HepG2 (cell line): ENCODE data around the gene SH3BP2. TPM values are rescaled to one million over a fixed set of nuclear protein-coding genes. Genes with fewer than 3 reads are reported as not detected.

Experiments used
- ATAC-seq: fragments of 200-7000 bp; cut with Tn5 transposase; 3 replicates; pipeline ENCODE4 v1.9.1; 2020; ENCODE audit warnings: mild to moderate bottlenecking, moderate library complexity
- BruUV-seq: library from RNA; stranded (reverse); fragments of 400-500 nt; replicated peaks from 2 replicates; lab custom pipeline; 2021; lab: Mats Ljungman, UMichigan
- CTCF ChIA-PET: fragments of 300-600 bp; formaldehyde crosslinking; extraction: SDS; loops from one replicate; lab custom pipeline; 2021; ENCODE audit warnings: low total read pairs, inconsistent platforms, low intra/inter-chr PET ratio; lab: Yijun Ruan, JAX
- POLR2A ChIA-PET: fragments of 350-600 bp; sonication (Branson Sonifier 250); formaldehyde crosslinking; loops from one replicate; lab custom pipeline; 2020; ENCODE audit warnings: antibody characterized with exemption, inconsistent platforms; lab: Yijun Ruan, JAX
- DNase-seq: peaks from one replicate; pipeline ENCODE4 v3.0.0-alpha.2; 2015; ENCODE audit warnings: low spot score
- FAIRE-seq: peaks from 3 replicates; lab custom pipeline; 2011; peaks lifted over from hg19 to GRCh38; lab: Jason Lieb, UNC
- H2AFZ ChIP-seq: one replicate; pipeline ENCODE4 v1.6.1; 2011; ENCODE audit warnings: low read length, inconsistent platforms
- H3K27ac ChIP-seq: fragments of 300-600 bp; 3 replicates; pipeline ENCODE4 v1.8.0; 2011; ENCODE audit warnings: mixed run types, mild to moderate bottlenecking, mixed read lengths, low read length, inconsistent platforms; ENCODE audit not compliant: insufficient read depth; ENCODE audit errors: extremely low read length
- H3K27me3 ChIP-seq, 2 experiments: fragments of 200-600 bp in 1 of 2; 2 replicates in 1 of 2; 3 replicates in 1 of 2; pipeline versions ENCODE4 v1.6.0 to v1.8.0; 2011; ENCODE audit warnings: low read length in 2 of 2, mild to moderate bottlenecking in 2 of 2, moderate library complexity in 2 of 2, inconsistent platforms in 1 of 2; ENCODE audit not compliant: insufficient read depth in 2 of 2, control insufficient read depth in 1 of 2
- H3K36me3 ChIP-seq, 2 experiments: fragments of 200-600 bp in 1 of 2; replicated peaks in 1 of 2; 2 replicates in 1 of 2; 3 replicates in 1 of 2; pipeline versions ENCODE4 v1.5.1 to v1.8.0; 2011; ENCODE audit warnings: low read length in 2 of 2, inconsistent platforms in 1 of 2; ENCODE audit not compliant: insufficient read depth in 2 of 2, control insufficient read depth in 1 of 2
- H3K4me1 ChIP-seq: 2 replicates; pipeline ENCODE4 v1.5.1; 2012; ENCODE audit warnings: low read length, inconsistent platforms; ENCODE audit not compliant: insufficient read depth
- H3K4me2 ChIP-seq: 2 replicates; pipeline ENCODE4 v1.6.0; 2011; ENCODE audit warnings: low read depth, low read length, inconsistent platforms
- H3K4me3 ChIP-seq, 3 experiments: fragments of 200-600 bp in 1 of 3; sonication (generic), shearing (Covaris generic) in 1 of 3; replicated peaks in 1 of 3; 2 replicates each; pipeline ENCODE4 v1.5.1; 2011 to 2016; ENCODE audit warnings: low read length in 3 of 3, inconsistent platforms in 2 of 3, low read depth in 2 of 3, mild to moderate bottlenecking in 2 of 3, control low read depth in 1 of 3, mixed read lengths in 1 of 3; ENCODE audit not compliant: insufficient read depth in 1 of 3
- H3K79me2 ChIP-seq: one replicate; pipeline ENCODE4 v1.6.1; 2011; ENCODE audit warnings: low read length, inconsistent platforms; ENCODE audit not compliant: insufficient read depth
- H3K9ac ChIP-seq: 2 replicates; pipeline ENCODE4 v1.6.0; 2011; ENCODE audit warnings: mild to moderate bottlenecking, low read depth, low read length, inconsistent platforms; ENCODE audit not compliant: insufficient read depth
- H3K9me3 ChIP-seq: 2 replicates; pipeline ENCODE4 v1.5.1; 2012; ENCODE audit warnings: mild to moderate bottlenecking, low read length
- H4K20me1 ChIP-seq: 2 replicates; pipeline ENCODE4 v1.6.0; 2011; ENCODE audit warnings: inconsistent platforms, mild to moderate bottlenecking, low read length, moderate library complexity; ENCODE audit not compliant: insufficient read depth
- CREM ChIP-seq, 2 experiments: sonication (generic) in 1 of 2; formaldehyde crosslinking in 1 of 2; IDR thresholded peaks; 2 replicates each; pipeline versions ENCODE4 v1.4.0 to v1.6.1; 2016 to 2020; ENCODE audit warnings: antibody characterized with exemption in 1 of 2, mild to moderate bottlenecking in 1 of 2, missing genetic modification reagents in 1 of 2
- FOXJ3 ChIP-seq: sonication (generic); formaldehyde crosslinking; IDR thresholded peaks from 2 replicates; pipeline ENCODE4 v1.4.0; 2020; ENCODE audit warnings: missing genetic modification reagents, mild to moderate bottlenecking, borderline replicate concordance
- HDAC2 ChIP-seq: sonication (generic); formaldehyde crosslinking; IDR thresholded peaks from 2 replicates; pipeline ENCODE4 v1.4.0; 2020; ENCODE audit warnings: missing genetic modification reagents
- HDAC6 ChIP-seq: fragments of 200-600 bp; sonication (generic); IDR thresholded peaks from 2 replicates; pipeline ENCODE4 v1.7.0; 2017; ENCODE audit warnings: mild to moderate bottlenecking, antibody characterized with exemption, low read length, low read depth
- HES4 ChIP-seq: sonication (generic); formaldehyde crosslinking; IDR thresholded peaks from 2 replicates; pipeline ENCODE4 v1.9.0; 2021; ENCODE audit warnings: mild to moderate bottlenecking, missing genetic modification reagents, borderline replicate concordance
- HOXD1 ChIP-seq: sonication (generic); formaldehyde crosslinking; IDR thresholded peaks from 2 replicates; pipeline ENCODE4 v1.5.0; 2020; ENCODE audit warnings: missing genetic modification reagents
- PCBP2 ChIP-seq: fragments of 200-400 bp; formaldehyde crosslinking; optimal IDR thresholded peaks from 2 replicates; pipeline ENCODE3; 2018; ENCODE audit warnings: low read length, low read depth; ENCODE audit not compliant: poor library complexity, severe bottlenecking
- SMAD1 ChIP-seq: sonication (generic); formaldehyde crosslinking; IDR thresholded peaks from 2 replicates; pipeline ENCODE4 v1.4.0; 2020; ENCODE audit warnings: missing genetic modification reagents, low read depth, mild to moderate bottlenecking, borderline replicate concordance
- SOX6 ChIP-seq, 2 experiments: fragments of 450-650 bp in 1 of 2; sonication (generic) in 1 of 2; formaldehyde crosslinking in 1 of 2; IDR thresholded peaks; 2 replicates each; pipeline versions ENCODE4 v1.4.0 to v1.6.1; 2017 to 2020; ENCODE audit warnings: antibody characterized with exemption in 1 of 2, mild to moderate bottlenecking in 1 of 2, missing genetic modification reagents in 1 of 2
- TRIM22 ChIP-seq: fragments of 450-650 bp; IDR thresholded peaks from 2 replicates; pipeline ENCODE4 v1.6.1; 2017
- YY1 ChIP-seq: IDR thresholded peaks from 2 replicates; pipeline ENCODE4 v1.6.1; 2011; ENCODE audit warnings: low read length, low read depth, moderate library complexity, mild to moderate bottlenecking; ENCODE audit not compliant: insufficient read depth, insufficient replicate concordance
- ZNF225 ChIP-seq: sonication (generic); formaldehyde crosslinking; IDR thresholded peaks from 2 replicates; pipeline ENCODE4 v1.4.0; 2020; ENCODE audit warnings: mild to moderate bottlenecking, missing genetic modification reagents
- ZNF329 ChIP-seq: sonication (generic); formaldehyde crosslinking; IDR thresholded peaks from 2 replicates; pipeline ENCODE4 v1.9.0; 2021; ENCODE audit warnings: low read depth, mild to moderate bottlenecking, missing genetic modification reagents
- ZNF460 ChIP-seq: sonication (generic); formaldehyde crosslinking; IDR thresholded peaks from 2 replicates; pipeline ENCODE4 v1.5.1; 2020; ENCODE audit warnings: missing genetic modification reagents, mild to moderate bottlenecking, borderline replicate concordance
- ZNF496 ChIP-seq: sonication (generic); formaldehyde crosslinking; IDR thresholded peaks from 2 replicates; pipeline ENCODE4 v1.8.1; 2023; ENCODE audit warnings: mild to moderate bottlenecking, moderate library complexity, missing genetic modification reagents; ENCODE audit not compliant: insufficient replicate concordance
- ZNF557 ChIP-seq: sonication (generic); formaldehyde crosslinking; IDR thresholded peaks from 2 replicates; pipeline ENCODE4 v1.4.0; 2020; ENCODE audit warnings: missing genetic modification reagents
- ZNF878 ChIP-seq: sonication (generic); formaldehyde crosslinking; IDR thresholded peaks from 2 replicates; pipeline ENCODE4 v1.8.1; 2023; ENCODE audit warnings: mild to moderate bottlenecking, missing genetic modification reagents, moderate library complexity
- ZSCAN30 ChIP-seq: sonication (generic); formaldehyde crosslinking; IDR thresholded peaks from 2 replicates; pipeline ENCODE4 v1.5.0; 2020; ENCODE audit warnings: mild to moderate bottlenecking, missing genetic modification reagents
- WGBS: methylation state at CpG from one replicate; pipeline ENCODE4 v1.1.6; 2017; ENCODE audit warnings: low lambda C conversion rate; 5-methylcytosine and 5-hydroxymethylcytosine counted together
- in situ Hi-C: cut with HindIII; loops from 2 replicates; pipeline ENCODE4 v1.10.0; 2017; ENCODE audit warnings: low pct_unique_long_range_greater_than_20kb; ENCODE audit not compliant: extremely low pct_ligation_motif_present
- intact Hi-C: fragments of 100-400 bp; cut with micrococcal nuclease; formaldehyde crosslinking; loops from one replicate; pipeline ENCODE4 v1.10.0; 2022; ENCODE audit not compliant: unreplicated experiment
- polyA plus RNA-seq, 8 experiments: library from polyadenylated mRNA; depleted of rRNA in 3 of 8; stranded (reverse) in 7 of 8; unstranded in 1 of 8; fragments of >200 nt; fragmentation: Illumina TruSeq in 4 of 8; extraction: Trizol in 4 of 8; gene quantifications; 2 replicates each; pipeline versions ENCODE4 v1.2.1 to v1.2.3, GENCODE V29; 2011 to 2016; ENCODE audit warnings: low read depth in 4 of 8, missing spikeins in 1 of 8, mixed read lengths in 1 of 8; ENCODE audit not compliant: insufficient read depth in 1 of 8
- total RNA-seq, 5 experiments: library from RNA; depleted of rRNA; stranded (reverse); fragments of >200 nt; fragmentation: Illumina TruSeq; extraction: Trizol; gene quantifications; 2 replicates each; pipeline ENCODE4 v1.2.3, GENCODE V29; 2016; ENCODE audit warnings: low read depth in 1 of 5
- TF ChIP-seq, protein P1 (sequence below): sonication (generic); formaldehyde crosslinking; IDR thresholded peaks from 2 replicates; pipeline ENCODE4 v1.4.0; 2020; ENCODE audit warnings: low read depth, mild to moderate bottlenecking, missing genetic modification reagents
- TF ChIP-seq, protein P2 (sequence below): sonication (generic); formaldehyde crosslinking; conservative IDR thresholded peaks from 2 replicates; pipeline ENCODE4 v1.8.1; 2023; ENCODE audit warnings: missing genetic modification reagents

Gene SH3BP2
- total and polyA plus RNA-seq, 2 of the 13 experiments (the other 11 are each of a cell fraction or from before 2014, with no cell fraction given) = 16.9 to 34.5 TPM

DNA sequence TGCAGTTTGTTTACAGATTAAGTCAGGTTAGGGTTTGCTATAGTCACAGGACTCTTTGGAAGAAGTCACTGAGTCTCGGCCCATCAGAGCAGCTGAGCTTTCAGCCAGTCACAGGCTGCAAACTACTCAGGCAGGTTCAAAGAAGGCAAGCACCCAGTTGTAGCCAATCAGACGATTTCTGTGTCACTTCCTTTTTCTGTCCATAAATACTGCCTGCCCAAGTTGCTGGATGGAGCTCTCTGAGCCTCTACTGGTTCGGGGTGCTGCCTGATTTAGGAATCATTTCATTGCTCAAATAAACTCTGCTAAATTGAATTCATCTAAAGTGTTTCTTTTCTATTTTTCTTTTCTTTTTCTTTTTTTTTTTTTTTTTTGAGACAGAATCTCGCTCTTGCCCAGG is 7.3 kb upstream of the SH3BP2 start:
- CTCF ChIA-PET = no interaction called here
- POLR2A ChIA-PET = interaction anchor here (0.7 to 1.3 kb wide), 2 partner anchors 8 to 24 kb away, joined by 3 to 6 read pairs; no protein-coding TSS in a partner anchor
- Histone ChIP-seq H3K27me3 (no peaks in the 10 kb centered on the region), H3K36me3 (no peaks in the 10 kb centered on the region), H3K4me3 (no peak overlapping the region), H3K9me3 (no peaks in the 10 kb centered on the region), H4K20me1 (no peaks in the 10 kb centered on the region), H3K79me2 (no peaks in the 10 kb centered on the region), H2AFZ (no peak overlapping the region), H3K9ac (no peak overlapping the region), H3K4me1 (peaks cover 59% of the 10 kb centered on the region), H3K4me2 (peak overlapping the region; percentile 31; the same call in 1 of the 2 replicates), H3K27ac (no peak overlapping the region)
- in situ Hi-C loops = no loop called here
- ATAC-seq = peak; percentile 8; the same call in 1 of the 3 replicates
- FAIRE-seq = peak; percentile 56
- DNase-seq = no peak
- TF ChIP-seq YY1 (no peak), HES4 (CRISPR knock-in tag) (no peak), SMAD1 (no peak), TRIM22 (no peak), ZSCAN30 (no peak), SOX6 (IDR thresholded peaks at IDR 0.05) (no peak), SOX6 (CRISPR knock-in tag; IDR thresholded peaks at IDR 0.05) (no peak), HDAC2 (no peak), ZNF460 (no peak), PCBP2 (no peak), ZNF557 (no peak), HOXD1 (CRISPR knock-in tag) (no peak), CREM (IDR thresholded peaks at IDR 0.05) (no peak), CREM (CRISPR knock-in tag; IDR thresholded peaks at IDR 0.05) (no peak), HDAC6 (no peak), ZNF878 (CRISPR knock-in tag) (no peak), ZNF225 (CRISPR knock-in tag) (no peak), FOXJ3 (no peak), ZNF329 (CRISPR knock-in tag) (no peak), ZNF496 (CRISPR knock-in tag) (no peak)
- TF ChIP-seq, protein P1, sequence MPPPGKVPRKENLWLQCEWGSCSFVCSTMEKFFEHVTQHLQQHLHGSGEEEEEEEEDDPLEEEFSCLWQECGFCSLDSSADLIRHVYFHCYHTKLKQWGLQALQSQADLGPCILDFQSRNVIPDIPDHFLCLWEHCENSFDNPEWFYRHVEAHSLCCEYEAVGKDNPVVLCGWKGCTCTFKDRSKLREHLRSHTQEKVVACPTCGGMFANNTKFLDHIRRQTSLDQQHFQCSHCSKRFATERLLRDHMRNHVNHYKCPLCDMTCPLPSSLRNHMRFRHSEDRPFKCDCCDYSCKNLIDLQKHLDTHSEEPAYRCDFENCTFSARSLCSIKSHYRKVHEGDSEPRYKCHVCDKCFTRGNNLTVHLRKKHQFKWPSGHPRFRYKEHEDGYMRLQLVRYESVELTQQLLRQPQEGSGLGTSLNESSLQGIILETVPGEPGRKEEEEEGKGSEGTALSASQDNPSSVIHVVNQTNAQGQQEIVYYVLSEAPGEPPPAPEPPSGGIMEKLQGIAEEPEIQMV = no peak
- TF ChIP-seq, protein P2, sequence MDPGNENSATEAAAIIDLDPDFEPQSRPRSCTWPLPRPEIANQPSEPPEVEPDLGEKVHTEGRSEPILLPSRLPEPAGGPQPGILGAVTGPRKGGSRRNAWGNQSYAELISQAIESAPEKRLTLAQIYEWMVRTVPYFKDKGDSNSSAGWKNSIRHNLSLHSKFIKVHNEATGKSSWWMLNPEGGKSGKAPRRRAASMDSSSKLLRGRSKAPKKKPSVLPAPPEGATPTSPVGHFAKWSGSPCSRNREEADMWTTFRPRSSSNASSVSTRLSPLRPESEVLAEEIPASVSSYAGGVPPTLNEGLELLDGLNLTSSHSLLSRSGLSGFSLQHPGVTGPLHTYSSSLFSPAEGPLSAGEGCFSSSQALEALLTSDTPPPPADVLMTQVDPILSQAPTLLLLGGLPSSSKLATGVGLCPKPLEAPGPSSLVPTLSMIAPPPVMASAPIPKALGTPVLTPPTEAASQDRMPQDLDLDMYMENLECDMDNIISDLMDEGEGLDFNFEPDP = no peak
- WGBS = 25% methylated on average over 4 of the region's 4 CpGs
- intact Hi-C loops = no loop called here
- no TSS peak for BruUV-seq
